NCI-H2029 treated with DMSO at 0.1 percent for 48 hours (cell line): ENCODE data around the gene CPSF4L.
A peak's percentile ranks its signal among the peaks of the same experiment; 100 is the strongest.

ENCODE experiments used
- DNase-seq: peaks from one replicate; lab custom pipeline; 2025; lab: John Stamatoyannopoulos, UW

The CPSF4L gene

GRCh38 chr17:73203135-73203787 lies 58.4 kb downstream of the CPSF4L start:
- peak; percentile 41 for DNase-seq

- DNase-seq = no peak
Observed at GRCh38 chr17:73201215-73202069, 60.2 kb downstream of the CPSF4L start.

- no peak for DNase-seq
Observed at GRCh38 chr17:73200476-73200875, 61.2 kb downstream of the CPSF4L start.

GRCh38 chr17:73199751-73200317 lies 61.8 kb downstream of the CPSF4L start:
- DNase-seq = no peak

- DNase-seq = no peak
Observed at GRCh38 chr17:73198930-73199260, 62.8 kb downstream of the CPSF4L start.
